ENCODE data around the gene DMRT2.

DMRT2 gene

DNA sequence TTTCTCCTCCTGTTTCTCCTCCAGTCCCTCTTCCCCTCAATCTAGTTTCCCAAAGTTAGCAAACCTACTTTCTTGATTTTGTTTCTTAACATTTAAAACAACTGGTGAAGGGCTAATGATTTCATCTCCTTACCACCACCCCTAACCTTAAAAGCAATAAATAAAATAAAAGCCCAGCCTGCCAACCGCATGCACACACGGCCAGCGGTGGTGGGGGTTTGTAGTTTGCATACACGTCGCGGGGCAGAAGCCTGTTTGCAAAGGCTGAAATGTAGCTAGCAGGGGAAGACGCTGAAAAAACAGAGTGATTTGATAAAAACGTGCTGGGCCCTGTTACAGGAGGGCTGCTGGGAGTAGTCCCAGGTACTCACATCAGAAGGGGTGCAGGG is 1.9 kb upstream of the DMRT2 start:
- DNase-seq: no peak

DNA sequence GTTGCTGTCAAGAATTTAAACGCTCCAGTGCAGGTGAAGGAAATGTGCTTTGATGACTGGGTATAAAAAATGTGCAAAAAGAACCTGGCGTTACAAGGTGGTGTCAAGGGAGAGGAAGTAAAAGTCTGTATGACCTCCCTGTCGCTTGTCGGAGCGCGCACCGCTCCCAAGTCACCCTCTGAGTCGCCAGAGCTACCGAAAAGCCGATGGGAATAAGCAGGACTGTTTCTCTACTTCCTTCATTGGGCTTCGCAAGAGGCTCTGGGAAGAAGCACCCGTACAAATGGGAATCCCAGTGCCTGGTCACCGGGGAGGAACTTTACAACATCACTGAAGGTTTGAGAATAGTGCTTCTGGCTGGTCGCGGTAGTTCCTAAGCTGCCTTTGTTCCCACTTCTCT is 1.3 kb upstream of the DMRT2 start:
- DNase-seq: no peak

DNA sequence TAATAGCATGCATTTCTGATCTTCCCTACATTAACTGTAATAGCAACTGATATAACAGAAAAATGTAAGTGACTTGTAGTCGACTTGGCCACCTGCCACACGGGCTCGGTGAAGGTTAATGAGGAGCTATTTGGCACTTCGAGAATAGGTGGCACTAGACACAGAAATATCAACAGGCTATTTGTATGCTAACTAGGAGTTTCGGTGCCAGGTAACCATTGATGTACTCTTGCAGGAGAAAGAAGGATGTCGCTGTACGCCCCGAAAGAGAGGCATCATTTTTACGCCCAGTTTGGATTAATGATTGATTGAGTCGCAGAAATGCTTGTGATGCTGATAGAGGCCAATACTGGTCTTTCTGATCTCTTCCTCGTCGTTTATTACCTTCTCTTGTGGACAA is 516 bp upstream of the DMRT2 start:
- no peak for DNase-seq

DNA sequence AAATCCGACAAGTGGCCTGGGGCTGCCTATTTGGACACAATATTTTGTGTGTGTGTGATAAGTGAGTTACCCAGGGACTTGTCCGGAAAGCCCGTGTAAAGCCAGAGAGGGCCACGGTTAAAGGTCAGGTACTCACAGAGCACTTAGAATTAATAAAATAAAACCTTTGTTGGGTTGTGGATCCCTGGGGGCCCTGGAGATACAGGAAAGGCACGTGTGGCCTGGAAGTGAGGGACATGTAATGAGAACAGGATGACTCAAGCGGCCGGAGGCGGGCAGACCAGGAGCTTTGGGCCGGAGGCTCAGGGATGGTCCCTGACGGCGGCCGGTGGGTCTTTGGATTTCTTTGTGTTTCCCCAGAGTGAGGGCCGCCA is 1.0 kb downstream of the DMRT2 start:
- DNase-seq: no peak

DNA sequence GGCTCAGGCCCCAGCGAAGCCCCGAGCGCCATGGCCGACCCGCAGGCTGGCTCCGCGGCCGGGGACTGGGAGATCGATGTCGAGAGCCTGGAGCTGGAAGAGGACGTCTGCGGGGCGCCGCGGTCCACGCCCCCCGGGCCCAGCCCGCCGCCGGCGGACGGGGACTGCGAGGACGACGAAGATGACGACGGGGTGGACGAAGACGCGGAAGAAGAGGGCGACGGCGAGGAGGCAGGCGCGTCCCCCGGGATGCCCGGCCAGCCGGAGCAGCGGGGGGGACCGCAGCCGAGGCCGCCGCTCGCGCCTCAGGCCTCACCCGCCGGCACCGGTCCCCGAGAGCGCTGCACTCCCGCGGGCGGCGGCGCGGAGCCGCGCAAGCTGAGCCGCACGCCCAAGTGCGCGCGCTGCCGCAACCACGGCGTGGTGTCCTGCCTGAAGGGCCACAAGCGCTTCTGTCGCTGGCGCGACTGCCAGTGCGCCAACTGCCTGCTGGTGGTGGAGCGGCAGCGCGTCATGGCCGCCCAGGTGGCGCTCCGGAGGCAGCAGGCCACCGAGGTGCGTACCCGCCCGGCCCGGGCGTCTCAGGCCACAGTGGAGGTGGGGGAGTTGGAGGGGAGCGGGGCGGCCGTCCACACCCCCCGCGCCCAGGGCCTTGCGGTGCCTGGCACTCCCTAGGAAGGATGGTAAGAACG is 1.6 kb downstream of the DMRT2 start:
- DNase-seq: no peak

DNA sequence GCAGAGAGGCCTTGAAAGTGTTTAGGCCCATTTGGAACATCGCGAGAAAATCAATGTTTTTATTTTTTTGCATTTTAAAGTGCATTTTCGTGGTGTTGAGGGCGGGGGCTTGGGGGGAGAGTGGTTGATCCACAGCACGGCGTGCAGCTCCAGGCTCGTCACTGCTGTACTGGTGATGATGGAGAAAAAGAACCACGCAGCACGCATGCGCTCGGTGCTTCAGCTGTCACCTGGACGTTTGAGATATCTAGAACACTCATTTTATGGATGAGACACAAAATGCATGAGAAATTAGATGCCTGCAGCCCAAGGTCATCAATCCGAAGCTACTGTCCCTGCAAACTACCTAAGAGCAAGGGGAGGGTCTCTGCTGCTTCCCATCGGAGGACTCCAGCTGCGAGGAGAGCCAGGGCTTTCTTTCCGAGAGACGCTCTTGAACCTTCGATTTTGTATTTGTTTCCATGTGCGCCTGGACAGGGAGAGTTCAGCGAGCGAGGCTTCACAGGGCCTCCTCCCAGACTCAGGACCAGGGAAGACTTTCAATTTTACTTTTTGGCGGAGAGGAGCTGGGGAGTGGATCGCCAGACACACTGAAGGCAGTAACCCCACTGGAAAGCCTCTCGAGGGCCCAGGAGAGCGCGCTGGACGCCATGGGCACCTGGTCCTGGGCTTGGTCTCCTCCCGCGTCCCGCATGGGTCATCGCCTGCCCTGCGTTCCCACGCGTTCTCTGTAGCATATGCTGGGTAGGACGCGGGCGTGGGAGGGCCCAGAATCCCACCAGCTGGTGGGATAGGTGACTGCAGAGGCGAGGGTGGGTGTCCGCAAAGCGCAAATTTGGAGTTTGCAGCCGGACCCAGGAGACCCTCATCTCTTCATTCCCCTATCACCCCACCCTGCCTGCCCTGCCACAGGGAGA is 2.5 kb downstream of the DMRT2 start:
- DNase-seq: no peak

DNA sequence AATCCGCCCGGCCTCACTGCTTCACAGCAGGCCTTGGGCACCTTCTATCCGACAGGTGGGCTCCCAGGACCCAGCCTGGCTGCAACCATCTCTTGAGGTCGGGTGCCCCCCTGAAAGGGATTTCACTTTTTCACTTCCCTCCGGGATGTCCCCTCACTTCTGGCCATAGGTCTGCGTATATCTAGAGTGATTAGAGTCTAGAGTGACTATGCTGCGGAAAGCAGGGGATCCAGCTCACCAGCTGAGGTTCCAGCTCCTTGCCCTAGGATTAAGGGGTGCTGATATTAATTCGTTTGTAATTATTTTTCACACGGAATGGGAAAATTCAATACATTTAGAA is 3.1 kb downstream of the DMRT2 start:
- DNase-seq: no peak

DNA sequence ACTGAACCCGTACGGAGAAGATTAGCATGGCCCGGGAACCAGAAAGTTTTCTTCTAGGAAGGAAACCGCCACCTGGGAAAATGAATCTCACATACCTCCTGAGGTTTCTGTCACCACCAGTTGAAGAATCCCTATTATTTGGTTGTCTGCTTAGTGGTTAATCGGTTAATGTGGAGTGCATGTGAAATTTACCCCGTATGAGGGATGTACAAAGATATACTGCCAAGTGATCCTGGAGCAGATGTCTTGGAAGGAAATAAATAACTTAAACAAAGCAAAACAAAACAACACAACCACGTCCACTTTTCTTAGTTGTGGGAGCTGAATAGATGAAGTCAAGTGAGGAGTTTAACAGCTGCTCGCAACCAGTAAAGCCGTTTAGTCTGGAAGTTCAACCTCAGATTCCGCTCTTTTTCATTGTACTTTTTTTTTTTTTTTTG is 3.8 kb downstream of the DMRT2 start:
- no peak for DNase-seq

DNA sequence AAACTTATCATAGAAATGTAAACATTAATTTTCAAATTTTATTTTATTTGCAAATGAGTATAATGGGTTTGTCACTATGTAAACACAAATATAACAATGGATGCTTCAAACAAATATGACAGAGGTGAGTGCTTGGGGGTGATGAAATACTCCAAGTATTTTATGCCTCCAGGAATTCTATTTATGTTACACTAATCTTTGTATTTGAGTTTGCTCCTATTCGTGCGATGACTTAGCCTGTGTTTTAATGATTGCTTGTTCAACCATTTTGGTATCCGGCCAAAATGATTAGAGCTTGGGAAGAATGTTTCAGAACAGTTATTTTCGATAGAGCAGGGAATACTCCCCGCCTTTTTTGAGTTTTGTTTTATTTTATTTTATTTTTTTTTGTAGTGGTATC is 5.0 kb downstream of the DMRT2 start:
- DNase-seq: no peak

DNA sequence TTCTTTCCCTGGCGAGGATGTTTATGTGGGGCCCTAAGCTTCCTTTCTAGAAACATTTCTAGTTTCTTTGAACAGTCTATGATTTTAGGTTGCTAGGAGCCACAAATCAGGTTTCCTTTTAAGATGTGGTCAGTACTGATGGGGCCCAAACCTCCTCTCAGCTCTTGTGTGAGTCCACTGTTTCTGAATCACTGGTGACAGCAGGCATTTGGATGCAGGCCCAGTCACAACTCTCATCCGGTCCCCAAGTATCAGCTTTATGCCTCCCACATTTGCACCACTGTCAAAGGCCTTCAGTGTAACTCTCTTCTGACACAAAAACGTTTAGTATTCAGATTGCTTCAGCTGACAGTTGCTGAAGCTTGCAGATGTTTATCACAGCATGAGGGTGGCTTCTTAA is 7.8 kb downstream of the DMRT2 start:
- no peak for DNase-seq

DNA sequence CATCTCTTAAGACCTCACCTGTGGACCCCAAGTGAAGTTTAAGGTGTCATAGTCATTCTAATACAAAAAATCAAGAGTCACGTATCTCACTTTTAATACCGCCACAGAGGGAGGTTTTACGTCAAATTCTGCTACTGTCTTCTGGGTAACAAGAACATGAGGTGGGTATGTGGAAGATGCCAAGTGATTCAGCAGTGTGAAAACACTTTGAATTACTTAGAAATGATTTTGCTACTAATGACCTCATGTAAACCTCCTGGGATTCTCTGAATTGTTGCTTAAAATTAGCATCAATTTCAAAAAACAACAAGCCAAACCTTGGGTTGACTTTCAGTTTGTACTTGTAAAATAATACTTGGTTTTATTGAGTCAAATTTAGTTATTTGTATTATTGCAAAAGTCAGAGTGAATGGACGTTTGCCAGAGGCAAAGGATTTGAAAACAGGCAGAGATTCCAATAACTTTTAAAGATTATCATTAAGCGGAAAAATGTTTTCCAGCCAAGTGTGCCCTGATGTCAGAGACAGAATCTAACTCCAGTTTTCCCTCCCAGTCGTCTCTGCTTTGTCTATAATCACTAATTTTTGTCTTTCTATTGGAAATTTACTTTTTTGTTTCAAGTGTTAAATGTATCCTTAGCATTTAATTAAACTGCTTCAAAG is 8.8 kb downstream of the DMRT2 start:
- no peak for DNase-seq

DNA sequence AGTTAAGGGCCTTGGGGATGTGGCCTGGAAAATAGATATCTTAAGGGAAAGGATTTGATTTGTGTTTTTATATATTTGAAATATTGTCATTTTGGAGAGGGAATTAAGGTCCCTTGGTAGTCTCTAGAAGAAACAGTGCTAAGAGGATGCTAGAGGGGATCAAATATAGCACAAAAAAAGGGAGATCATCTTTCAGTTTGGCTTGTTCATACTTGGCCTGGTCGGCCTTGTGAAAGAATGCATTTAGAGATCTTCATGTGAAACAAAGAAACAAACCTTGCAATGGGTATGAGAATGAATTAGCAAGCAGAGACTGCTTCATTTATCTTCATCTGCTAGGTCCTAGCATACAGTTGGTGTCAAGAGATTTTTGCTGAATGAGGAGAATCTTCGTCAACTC is 15.0 kb downstream of the DMRT2 start:
- no peak for DNase-seq

DNA sequence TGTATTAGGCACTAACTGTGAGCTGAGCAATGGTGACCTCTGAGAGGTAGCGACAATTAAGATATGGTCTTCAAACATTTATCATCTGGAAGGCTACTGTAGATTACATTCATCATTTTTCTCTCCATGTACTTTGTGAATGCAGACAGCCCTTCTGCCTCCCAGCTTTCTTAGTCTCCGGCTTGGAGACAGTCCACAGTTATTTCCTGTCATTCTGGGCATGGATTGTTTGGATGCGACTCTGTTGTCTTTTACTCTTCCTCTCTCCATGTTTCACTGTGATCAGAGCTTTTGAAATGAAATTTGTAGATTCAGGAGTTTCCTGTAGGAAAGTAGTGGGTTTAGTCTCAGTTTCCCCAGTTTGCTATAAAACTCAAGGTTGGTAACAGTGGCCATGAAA is 20.5 kb downstream of the DMRT2 start:
- DNase-seq: no peak

DNA sequence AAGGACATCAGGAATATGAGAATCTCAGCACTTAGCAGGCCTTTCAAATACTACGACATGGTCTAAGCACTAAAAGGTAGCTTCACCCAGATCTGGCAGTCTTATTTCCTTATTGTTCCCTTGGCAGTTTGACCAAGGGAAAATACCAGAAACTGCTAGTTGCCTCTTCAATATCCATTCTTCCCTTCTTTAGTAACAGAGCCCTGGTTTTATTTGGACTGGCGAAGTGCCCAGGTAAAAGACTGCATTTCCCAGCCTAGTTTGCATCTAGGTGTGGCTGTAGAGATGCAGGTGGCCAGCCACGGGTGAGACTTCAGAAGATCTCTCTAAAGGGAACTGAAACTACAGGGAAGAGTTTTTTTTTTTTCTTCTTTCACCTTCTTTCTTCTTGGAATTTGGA is 21.6 kb downstream of the DMRT2 start:
- no peak for DNase-seq

DNA sequence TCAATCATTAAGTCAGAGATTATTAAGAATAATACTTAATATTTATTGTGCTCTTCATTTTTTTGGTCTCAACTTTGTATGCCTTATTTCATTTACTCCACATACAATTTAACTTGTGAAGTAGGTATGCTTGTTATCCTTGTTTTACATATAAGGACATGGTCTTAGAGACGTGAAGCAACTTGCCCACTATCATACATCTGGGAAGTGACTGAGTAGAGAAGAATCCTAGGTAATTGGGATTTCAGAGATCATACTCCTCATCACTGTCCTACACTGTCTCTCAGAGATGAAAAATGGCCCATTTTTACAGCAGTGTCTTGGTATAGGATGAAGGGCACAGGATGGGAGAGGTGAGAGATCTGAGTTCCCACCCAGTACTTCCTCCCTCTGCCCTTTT is 23.3 kb downstream of the DMRT2 start:
- DNase-seq: no peak

DNA sequence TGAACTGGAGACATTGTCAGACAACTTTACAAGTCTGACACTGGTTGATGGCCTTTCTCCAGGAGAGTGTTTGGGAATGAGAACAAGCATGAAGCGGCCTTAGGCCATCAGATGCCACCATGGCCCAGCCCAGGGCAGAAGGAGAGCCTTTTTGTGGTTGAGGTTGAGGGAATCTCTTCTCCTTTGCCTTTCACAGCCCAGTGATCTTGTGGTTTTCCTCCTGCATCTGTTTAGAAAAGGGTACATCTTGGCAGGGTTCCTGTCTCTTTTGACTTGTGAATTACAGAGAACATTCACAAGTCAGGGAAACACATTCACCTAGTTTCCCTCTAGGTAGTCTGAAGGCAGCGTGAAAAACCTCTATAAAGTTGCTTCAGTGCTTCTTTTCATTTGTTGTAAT is 27.5 kb downstream of the DMRT2 start:
- no peak for DNase-seq

DNA sequence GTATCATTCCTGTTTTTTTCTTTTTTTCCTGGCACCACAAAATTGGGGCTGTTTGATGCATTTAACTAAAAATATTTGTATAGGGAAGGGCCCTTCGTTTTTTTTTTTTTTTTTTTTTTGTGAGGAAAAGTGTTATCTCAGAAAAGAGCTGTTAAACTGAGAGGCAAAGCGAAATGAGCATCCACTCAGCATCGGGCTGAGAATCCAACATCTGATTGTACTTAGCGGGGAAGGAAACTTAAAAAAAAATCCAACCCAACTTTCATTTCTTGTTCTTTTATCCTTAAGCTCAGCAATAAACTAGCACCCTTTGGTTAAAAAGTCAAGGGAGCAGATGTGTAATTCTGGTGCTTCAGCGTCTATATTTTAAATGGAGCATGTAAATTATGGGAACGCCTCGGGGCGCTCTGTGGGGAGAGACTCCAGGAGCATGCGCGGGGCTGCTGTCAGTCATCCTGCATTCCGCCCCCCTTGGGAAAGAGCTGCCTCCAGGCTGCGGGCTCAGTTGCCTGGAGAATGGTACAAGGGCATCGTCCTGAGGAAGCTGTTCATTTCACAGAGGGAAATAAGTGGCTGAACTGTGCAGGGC is 33.3 kb downstream of the DMRT2 start:
- no peak for DNase-seq

DNA sequence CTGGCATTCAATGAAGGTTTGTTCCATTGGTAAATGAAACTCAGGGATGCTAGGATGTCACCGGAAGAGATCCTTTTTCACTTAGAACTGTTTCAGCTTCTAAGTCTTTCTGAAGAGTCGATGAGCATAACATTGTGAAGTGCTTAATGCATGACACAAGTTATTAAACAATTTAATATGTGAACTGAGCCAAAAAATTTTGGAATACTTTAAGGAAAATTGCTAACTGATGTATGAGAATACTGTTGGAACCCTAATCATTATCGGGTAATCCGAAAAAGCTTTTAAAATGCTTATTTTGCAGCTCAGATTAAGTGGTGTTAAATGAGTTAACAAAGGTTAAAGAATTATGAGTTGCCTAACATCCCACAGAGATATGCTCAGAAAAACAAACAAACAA is 34.9 kb downstream of the DMRT2 start:
- no peak for DNase-seq

DNA sequence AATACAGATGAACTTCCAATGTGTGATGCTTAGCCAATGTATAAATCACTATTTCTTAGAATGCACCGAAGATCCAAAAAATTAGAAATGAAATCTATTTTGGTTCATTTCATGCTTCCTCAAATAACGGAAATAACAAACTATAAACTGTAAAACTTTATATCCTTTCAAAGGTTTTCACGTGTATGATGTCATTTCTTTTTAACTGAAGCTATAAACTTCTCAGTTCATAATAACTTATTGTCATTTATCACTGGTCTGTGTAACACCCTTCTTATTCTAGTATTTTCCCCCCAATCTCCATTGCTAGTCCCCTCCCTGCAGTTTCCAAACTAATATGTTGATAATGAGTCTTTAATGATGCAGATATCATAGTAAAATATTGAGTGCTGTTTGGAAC is 36.4 kb downstream of the DMRT2 start:
- no peak for DNase-seq

DNA sequence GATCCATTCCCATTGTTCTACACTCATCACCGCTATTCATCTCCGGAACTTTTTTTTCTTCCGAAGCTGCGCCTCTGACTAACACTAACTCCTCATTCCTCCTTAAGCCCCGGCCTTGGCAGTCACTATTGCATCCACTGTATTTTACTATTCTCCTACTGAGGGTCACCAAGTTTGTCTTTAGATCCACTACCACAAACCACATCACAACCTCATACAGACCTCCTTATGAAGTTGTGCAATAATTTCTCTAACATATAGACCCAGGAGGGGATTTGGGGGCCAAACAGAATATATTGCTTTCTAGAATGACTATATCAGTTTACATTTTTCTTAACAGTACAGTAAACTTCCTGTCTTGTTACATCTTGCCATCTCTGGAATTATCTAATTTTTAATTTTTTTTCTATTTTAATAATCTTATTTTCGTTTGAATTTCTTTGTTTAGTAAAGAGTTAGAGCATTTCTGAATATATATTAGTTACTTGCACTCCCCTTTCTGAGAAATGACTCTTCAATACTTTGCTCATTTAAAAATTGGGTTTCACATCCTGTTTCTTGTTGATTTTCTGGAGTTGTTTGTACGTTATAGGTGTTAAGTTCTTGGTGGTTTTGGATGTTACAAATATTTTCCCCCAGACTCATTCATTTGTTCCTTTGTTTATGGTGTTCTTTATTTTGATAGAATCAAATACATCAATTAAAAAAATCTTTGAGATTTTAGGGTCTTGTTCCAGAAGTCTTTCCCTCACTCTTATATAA is 37.1 kb downstream of the DMRT2 start:
- no peak for DNase-seq

DNA sequence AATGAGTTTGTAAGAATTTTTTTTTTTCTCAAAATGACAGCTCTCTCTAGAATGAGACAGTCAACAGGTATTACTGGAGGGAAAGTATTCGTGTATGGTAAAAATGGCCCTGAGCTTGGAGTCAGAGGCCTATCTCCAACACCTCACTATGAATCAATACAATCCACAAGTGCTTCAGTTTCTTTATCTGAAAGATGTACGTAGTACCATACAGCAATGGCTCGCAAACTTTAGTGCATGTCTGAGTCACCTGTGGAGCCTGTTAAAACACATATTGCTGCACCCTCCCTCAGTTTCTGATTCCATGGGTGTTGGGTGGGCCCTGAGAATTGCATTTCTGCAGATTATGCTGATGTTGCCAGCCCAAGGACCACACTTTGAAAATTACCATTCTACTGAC is 44.6 kb downstream of the DMRT2 start:
- no peak for DNase-seq

DNA sequence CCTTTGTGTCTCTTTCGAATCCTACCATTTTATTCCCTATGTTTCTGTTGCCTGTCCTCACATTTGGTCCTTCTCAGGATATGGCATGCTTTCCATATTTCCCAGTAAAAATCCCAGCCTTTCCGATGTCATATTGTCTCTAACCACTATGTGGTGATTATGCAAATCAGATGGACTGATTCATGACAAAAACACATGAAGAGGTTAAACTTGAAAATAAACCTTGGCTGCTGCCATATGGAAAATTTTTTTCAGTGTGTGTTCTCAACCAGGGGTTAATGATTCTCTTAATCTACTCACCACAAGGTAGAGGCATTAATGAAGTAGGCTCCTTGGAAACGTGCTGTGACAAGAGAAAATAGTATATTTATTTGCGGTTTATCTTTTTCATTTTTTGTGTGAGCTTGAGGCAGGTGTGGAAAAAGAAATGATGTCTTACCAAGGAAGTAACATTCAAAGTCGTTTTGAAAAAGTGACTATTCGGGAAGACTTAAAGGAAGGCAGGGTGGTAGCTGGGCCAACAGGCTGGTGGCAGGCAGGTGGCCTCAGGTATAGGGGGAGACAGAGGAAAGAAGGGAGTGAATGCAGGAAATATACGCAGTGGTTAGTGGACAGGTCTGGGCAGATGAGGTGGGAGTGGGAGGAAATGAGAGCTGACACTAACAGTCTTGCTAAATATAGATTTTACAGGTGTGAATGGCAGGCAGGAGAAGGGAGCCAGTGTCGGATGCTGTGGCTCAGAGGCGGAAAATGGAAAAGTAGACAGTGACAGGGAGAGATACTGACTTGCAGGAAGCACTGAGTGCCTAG is 46.2 kb downstream of the DMRT2 start:
- DNase-seq: no peak

Measured in GOT3 (cell line).